Measurements from ENCODE around the gene PER3.

- TF ChIP-seq CLOCK (CRISPR knock-in tag; IDR thresholded peaks at IDR 0.05; ENCODE audit: borderline replicate concordance) (no peak), RBFOX2 (IDR thresholded peaks at IDR 0.05; ENCODE audit: low read depth, low read length) (no peak), BRF1 (IDR thresholded peaks at IDR 0.05; ENCODE audit: borderline replicate concordance, extremely low read depth, insufficient read length) (no peak), SIN3A (IDR thresholded peaks at IDR 0.05; ENCODE audit: borderline replicate concordance in 2 of 2, control insufficient read depth in 1 of 2, low read depth in 2 of 2, low read length in 2 of 2) (no peak), PPARD (CRISPR knock-in tag; IDR thresholded peaks at IDR 0.05) (no peak), HDGF (IDR thresholded peaks at IDR 0.05) (no peak), FOXP1 (CRISPR knock-in tag; IDR thresholded peaks at IDR 0.05) (no peak), ZNF217 (CRISPR knock-in tag; IDR thresholded peaks at IDR 0.05) (no peak), CTCF (IDR thresholded peaks at IDR 0.05 in 2 of 3, conservative IDR thresholded peaks at IDR 0.05 in 1 of 3; ENCODE audit: insufficient read depth in 2 of 3, low read depth in 1 of 3, low read length in 3 of 3) (no peak), NUFIP1 (IDR thresholded peaks at IDR 0.05; ENCODE audit: partially characterized antibody) (no peak)
These were observed 11.3 kb downstream of the PER3 start for GRCh38 chr1:7795406-7795805.

All from K562 (cell line).